Measurements from ENCODE around the gene CREBBP.

DNA sequence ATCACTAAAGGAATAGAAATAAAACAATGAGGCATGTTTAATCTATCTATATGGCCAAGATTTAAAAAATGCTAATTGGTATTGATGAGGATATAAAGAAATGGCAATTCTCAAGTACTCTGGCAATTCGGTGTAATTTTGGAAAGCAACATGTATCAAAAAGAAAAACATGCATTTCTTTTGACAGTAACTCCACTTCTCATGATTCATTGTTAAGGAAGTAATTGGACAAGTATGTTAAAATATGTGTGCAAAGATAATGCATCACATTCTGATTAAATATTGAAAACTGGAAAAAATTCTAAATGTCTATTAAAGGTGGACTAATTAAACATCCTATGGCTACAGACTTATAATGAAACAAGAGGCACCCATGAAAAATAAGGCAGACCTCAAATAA, 81.2 kb downstream of the CREBBP start:
- TF ChIP-seq POLR2A (IDR thresholded peaks at IDR 0.05; ENCODE audit: low read depth) (no peak), CTCF (IDR thresholded peaks at IDR 0.05) (no peak)
